ENCODE results near the gene PLA2G3.

The PLA2G3 gene

DNA sequence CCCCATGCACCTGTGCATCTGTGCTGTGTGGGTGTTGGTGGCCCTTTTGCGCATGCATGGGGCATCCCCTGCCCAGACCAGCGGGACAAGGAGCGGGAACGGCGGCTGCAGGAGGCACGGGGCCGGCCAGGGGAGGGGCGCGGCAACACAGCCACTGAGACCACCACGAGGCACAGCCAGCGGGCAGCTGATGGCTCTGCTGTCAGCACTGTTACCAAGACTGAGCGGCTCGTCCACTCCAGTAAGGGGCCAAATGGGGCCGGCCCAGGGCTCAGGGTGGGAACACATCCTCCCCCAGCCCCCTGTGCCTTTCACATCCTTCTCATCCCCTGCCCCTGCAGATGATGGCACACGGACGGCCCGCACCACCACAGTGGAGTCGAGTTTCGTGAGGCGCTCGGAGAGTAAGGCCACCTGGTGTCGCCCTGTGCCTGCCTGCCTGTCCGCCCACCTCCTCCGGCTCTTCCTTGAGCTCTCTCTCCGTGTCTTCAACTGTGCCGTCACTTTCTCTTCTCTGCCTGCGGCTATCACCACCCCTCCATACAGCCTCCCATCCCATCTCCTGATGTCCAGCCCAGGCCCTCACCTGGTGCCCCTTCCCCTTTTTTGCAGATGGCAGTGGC lies 43.5 kb downstream of the PLA2G3 start:
- no peak overlapping the region for H3K4me3 ChIP-seq (ENCODE audit: insufficient read depth, low read depth, low read length, poor library complexity, severe bottlenecking)
- no peak for DNase-seq
- H3K9me3 ChIP-seq (ENCODE audit: control insufficient read depth, low read length): no peaks in the 10 kb centered on the region
- no peaks in the 10 kb centered on the region for H3K27me3 ChIP-seq (replicated peaks; ENCODE audit: control insufficient read depth, insufficient read depth, low read length, poor library complexity, severe bottlenecking)
- no peaks in the 10 kb centered on the region for H3K36me3 ChIP-seq (ENCODE audit: control insufficient read depth, insufficient read depth, low read length)
- no peaks in the 10 kb centered on the region for H3K4me1 ChIP-seq (ENCODE audit: control insufficient read depth, insufficient read depth, low read length, poor library complexity, severe bottlenecking)
- H3K27ac ChIP-seq (ENCODE audit: insufficient read depth, low read length, poor library complexity, severe bottlenecking): no peak overlapping the region

DNA sequence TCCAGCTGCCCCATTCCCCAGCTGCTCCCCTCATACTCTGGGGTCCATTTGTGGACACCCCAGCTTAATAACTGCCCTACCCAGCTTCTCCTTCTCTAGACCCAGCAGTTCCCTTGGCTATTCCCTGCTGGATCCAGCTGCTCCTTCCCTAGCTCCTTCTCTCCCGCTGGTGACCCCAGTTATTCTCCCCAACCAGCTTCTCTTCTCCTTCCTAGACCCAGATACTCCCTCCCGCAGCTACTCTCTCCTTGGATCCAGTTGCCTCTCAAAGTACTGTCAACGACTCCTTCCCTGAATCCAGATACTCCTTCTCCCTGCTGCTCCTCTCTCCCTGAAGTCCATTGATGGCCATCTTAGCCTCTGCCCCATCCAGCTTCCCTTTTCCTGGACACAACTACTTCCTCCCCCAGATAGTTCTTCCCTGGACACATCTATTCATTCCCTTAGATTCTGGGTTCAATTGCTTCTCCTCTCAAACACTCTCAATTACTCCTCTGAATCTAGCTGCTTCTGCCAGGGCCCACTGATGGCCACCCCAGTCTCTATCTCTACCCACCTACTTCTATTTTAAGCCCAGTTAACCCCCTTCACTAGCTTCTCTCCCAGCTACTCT lies 44.6 kb downstream of the PLA2G3 start:
- H3K4me3 ChIP-seq (ENCODE audit: insufficient read depth, low read depth, low read length, poor library complexity, severe bottlenecking): no peak overlapping the region
- no peak for DNase-seq
- H3K36me3 ChIP-seq (ENCODE audit: control insufficient read depth, insufficient read depth, low read length): no peaks in the 10 kb centered on the region
- no peaks in the 10 kb centered on the region for H3K27me3 ChIP-seq (replicated peaks; ENCODE audit: control insufficient read depth, insufficient read depth, low read length, poor library complexity, severe bottlenecking)
- H3K9me3 ChIP-seq (ENCODE audit: control insufficient read depth, low read length): no peaks in the 10 kb centered on the region
- no peaks in the 10 kb centered on the region for H3K4me1 ChIP-seq (ENCODE audit: control insufficient read depth, insufficient read depth, low read length, poor library complexity, severe bottlenecking)
- H3K27ac ChIP-seq (ENCODE audit: insufficient read depth, low read length, poor library complexity, severe bottlenecking): no peak overlapping the region

DNA sequence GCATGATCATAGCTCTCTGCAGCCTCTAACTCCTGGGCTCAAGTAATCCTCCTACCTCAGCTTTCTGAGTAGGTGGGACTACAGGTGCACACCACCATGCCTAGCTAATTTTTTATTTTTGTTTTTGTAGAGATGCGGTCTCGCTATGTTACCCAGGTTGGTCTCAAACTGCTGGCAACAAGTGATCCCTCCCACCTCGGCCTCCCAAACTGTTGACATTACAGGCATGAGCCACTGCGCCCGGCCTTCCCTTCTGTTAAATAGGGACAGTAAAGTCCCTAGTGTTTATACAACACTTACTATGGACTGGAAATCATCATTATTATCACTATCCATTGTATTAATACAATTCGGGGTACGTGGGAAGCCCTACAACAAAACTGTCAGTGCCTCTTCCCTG lies 45.6 kb downstream of the PLA2G3 start:
- H3K27ac ChIP-seq (ENCODE audit: insufficient read depth, low read length, poor library complexity, severe bottlenecking): no peak overlapping the region
- H3K4me3 ChIP-seq (ENCODE audit: insufficient read depth, low read depth, low read length, poor library complexity, severe bottlenecking): no peak overlapping the region
- no peak for DNase-seq
- H3K27me3 ChIP-seq (replicated peaks; ENCODE audit: control insufficient read depth, insufficient read depth, low read length, poor library complexity, severe bottlenecking): no peaks in the 10 kb centered on the region
- no peaks in the 10 kb centered on the region for H3K4me1 ChIP-seq (ENCODE audit: control insufficient read depth, insufficient read depth, low read length, poor library complexity, severe bottlenecking)
- no peaks in the 10 kb centered on the region for H3K36me3 ChIP-seq (ENCODE audit: control insufficient read depth, insufficient read depth, low read length)
- no peaks in the 10 kb centered on the region for H3K9me3 ChIP-seq (ENCODE audit: control insufficient read depth, low read length)

DNA sequence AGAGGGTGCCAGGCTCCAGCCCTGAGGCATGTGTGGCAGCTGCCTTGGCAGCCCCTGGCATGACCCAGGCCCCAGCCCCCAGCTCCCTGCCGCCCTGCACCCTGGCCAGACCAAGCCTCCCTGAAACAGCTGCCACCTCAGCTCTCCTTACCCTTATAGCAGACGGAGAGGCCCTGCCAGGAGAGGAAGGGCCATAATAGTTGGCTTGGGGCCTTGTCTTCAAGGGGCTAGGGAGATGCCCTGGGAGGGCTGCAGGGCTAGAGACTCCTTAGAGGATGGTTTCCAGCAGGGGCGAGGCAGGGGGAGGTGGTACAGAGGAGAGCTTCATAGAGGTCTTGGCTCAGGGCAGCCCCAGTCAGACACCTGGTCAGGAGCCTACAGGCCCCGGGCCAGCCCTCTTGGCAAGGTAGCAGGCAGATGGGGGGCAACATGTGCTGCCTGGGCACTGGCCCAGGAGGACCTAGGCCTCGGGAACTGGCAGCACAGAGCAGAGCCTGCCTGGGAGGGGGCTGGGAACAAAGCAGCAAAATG lies 46.2 kb downstream of the PLA2G3 start:
- Histone ChIP-seq H3K27me3 (replicated peaks; ENCODE audit: control insufficient read depth, insufficient read depth, low read length, poor library complexity, severe bottlenecking) (no peaks in the 10 kb centered on the region), H3K27ac (ENCODE audit: insufficient read depth, low read length, poor library complexity, severe bottlenecking) (no peak overlapping the region), H3K36me3 (ENCODE audit: control insufficient read depth, insufficient read depth, low read length) (no peaks in the 10 kb centered on the region), H3K4me3 (ENCODE audit: insufficient read depth, low read depth, low read length, poor library complexity, severe bottlenecking) (no peak overlapping the region), H3K4me1 (ENCODE audit: control insufficient read depth, insufficient read depth, low read length, poor library complexity, severe bottlenecking) (no peaks in the 10 kb centered on the region), H3K9me3 (ENCODE audit: control insufficient read depth, low read length) (no peaks in the 10 kb centered on the region)
- DNase-seq: no peak

DNA sequence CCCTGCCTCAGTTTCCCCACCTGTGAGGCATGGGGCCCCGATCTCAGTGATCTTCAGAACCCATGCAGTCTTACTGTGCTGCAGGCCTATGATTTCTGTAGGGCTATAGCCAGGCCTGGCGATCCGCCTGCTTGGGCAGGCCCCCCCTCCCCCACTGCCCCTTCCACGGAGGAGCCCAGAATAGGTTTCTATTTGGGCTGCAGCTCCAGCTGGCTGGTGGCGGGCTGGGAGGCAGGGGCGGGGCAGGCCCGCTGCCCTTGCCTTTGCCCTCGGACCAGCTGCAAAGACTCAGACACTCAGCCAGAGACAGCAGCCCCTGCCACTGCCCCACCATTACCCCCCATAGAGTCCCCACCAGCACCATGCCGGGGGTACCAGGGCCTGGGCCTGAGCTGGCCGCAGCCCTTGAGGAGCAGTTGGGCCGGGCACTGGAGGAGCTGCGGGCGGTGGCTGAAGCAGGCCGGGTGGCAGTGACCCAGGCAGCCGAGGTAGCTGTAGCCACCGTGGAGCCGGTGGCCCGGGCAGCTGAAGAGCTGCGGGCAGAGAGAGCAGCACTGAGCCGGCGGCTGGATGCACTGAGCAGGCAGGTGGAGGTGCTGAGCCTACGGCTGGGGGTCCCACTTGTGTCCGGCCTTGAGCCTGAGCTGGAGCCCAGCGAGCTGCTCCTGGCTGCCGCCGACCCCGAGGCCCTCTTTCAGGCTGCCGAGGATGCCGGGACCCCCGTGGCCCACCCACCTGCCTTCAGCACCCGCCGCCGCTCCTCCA lies 47.0 kb downstream of the PLA2G3 start:
- Histone ChIP-seq H3K36me3 (ENCODE audit: control insufficient read depth, insufficient read depth, low read length) (no peaks in the 10 kb centered on the region), H3K9me3 (ENCODE audit: control insufficient read depth, low read length) (no peaks in the 10 kb centered on the region), H3K27me3 (replicated peaks; ENCODE audit: control insufficient read depth, insufficient read depth, low read length, poor library complexity, severe bottlenecking) (no peaks in the 10 kb centered on the region)

DNA sequence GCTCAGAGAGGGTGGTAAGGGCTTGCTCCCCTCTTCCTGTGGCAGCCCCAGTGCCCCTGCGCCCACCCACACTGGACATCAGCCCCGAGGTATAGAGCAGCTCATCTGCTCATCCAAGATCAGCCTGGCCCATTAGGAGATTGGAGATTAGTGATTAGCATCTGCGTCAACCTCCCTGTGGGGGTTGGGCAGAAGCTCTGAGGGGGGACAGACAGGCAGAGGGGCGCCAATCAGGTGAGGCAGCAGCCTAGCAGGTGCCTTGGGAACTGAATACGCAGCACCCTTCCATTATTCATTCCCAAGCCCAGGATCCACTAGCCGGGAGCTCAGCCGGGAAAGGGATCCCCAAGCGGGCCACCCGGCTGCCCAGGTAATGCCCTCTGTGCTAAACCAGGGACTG lies 48.1 kb downstream of the PLA2G3 start:
- Histone ChIP-seq H3K9me3 (ENCODE audit: control insufficient read depth, low read length) (no peaks in the 10 kb centered on the region), H3K4me3 (ENCODE audit: insufficient read depth, low read depth, low read length, poor library complexity, severe bottlenecking) (no peak overlapping the region), H3K4me1 (ENCODE audit: control insufficient read depth, insufficient read depth, low read length, poor library complexity, severe bottlenecking) (no peaks in the 10 kb centered on the region), H3K27me3 (replicated peaks; ENCODE audit: control insufficient read depth, insufficient read depth, low read length, poor library complexity, severe bottlenecking) (no peaks in the 10 kb centered on the region), H3K27ac (ENCODE audit: insufficient read depth, low read length, poor library complexity, severe bottlenecking) (no peak overlapping the region), H3K36me3 (ENCODE audit: control insufficient read depth, insufficient read depth, low read length) (no peaks in the 10 kb centered on the region)
- no peak for DNase-seq

More for the DNA sequence above, 47.0 kb downstream of the PLA2G3 start:
- DNase-seq: no peak
- Histone ChIP-seq H3K4me1 (ENCODE audit: control insufficient read depth, insufficient read depth, low read length, poor library complexity, severe bottlenecking) (no peaks in the 10 kb centered on the region), H3K4me3 (ENCODE audit: insufficient read depth, low read depth, low read length, poor library complexity, severe bottlenecking) (no peak overlapping the region), H3K27ac (ENCODE audit: insufficient read depth, low read length, poor library complexity, severe bottlenecking) (no peak overlapping the region)

DNA sequence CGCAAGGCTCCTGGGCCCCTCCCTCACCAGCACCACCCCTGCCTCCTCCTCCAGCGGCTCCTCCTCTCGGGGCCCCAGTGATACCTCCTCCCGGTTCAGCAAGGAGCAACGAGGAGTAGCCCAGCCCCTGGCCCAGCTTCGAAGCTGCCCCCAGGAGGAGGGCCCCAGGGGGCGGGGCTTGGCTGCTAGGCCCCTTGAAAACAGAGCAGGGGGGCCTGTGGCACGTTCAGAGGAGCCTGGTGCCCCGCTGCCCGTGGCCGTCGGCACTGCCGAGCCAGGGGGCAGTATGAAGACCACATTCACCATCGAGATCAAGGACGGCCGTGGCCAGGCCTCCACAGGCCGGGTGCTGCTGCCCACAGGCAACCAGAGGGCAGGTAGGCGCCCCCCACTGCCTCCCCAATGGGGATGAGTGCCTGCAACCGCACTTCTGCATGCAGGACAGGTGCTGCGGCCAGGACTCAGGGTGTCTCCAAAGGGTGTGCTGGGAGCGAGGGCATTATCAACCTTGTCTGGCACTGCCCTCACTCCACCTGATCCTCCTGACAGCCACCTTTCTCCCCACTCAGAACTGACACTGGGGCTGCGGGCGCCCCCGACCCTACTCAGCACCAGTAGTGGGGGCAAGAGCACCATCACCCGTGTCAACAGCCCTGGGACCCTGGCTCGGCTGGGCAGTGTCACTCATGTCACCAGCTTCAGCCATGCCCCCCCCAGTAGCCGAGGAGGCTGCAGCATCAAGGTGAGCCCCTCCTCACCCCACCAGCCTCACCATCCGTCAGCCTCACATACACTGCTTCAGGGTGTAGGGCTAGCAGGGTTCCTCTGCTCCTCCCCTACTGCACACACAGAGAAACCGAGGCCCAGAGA lies 49.0 kb downstream of the PLA2G3 start:
- H3K4me1 ChIP-seq (ENCODE audit: control insufficient read depth, insufficient read depth, low read length, poor library complexity, severe bottlenecking): no peaks in the 10 kb centered on the region
- H3K9me3 ChIP-seq (ENCODE audit: control insufficient read depth, low read length): no peaks in the 10 kb centered on the region
- no peaks in the 10 kb centered on the region for H3K36me3 ChIP-seq (ENCODE audit: control insufficient read depth, insufficient read depth, low read length)
- H3K27ac ChIP-seq (ENCODE audit: insufficient read depth, low read length, poor library complexity, severe bottlenecking): no peak overlapping the region
- no peak overlapping the region for H3K4me3 ChIP-seq (ENCODE audit: insufficient read depth, low read depth, low read length, poor library complexity, severe bottlenecking)
- H3K27me3 ChIP-seq (replicated peaks; ENCODE audit: control insufficient read depth, insufficient read depth, low read length, poor library complexity, severe bottlenecking): no peaks in the 10 kb centered on the region
- DNase-seq: no peak

DNA sequence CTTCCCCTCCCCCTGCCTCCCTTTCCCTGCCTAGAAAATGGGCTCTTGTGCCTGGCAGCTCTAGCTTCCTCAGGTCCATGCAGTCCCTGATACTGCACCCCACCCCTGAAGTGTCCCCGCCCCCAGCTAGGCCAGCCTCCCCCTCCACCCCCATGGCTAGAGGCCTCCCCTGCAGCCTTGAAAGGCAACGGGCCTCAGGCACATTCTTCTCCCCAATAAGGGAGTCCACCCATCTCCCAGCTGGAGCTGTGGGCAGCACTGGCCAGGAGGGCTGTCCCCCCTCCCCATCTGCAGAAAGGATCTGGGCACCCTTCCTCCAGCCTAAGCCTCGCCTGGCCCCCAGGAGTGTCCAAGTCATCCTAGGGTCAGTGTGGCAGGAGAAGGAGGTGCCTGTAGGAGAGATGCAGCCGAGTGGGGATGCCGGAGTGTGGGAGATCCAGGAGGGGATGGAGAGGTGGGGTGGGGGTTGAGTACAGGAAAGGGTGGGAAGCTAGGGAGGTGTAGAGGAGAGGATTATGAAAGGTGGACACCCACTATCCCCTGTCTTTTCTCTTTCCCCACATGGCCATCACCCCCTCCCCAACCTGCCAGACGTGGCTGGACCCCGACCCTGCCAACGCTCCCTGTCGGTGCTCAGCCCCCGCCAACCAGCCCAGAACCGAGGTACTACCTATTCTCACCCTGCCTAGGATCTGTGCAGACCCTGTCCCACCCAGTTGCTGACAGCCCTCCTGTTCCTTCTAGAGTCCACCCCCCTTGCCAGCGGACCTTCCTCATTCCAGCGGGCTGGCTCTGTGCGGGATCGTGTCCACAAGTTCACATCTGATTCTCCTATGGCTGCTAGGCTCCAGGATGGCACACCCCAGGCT lies 49.9 kb downstream of the PLA2G3 start:
- Histone ChIP-seq H3K4me1 (ENCODE audit: control insufficient read depth, insufficient read depth, low read length, poor library complexity, severe bottlenecking) (no peaks in the 10 kb centered on the region), H3K27me3 (replicated peaks; ENCODE audit: control insufficient read depth, insufficient read depth, low read length, poor library complexity, severe bottlenecking) (no peaks in the 10 kb centered on the region), H3K36me3 (ENCODE audit: control insufficient read depth, insufficient read depth, low read length) (no peaks in the 10 kb centered on the region), H3K9me3 (ENCODE audit: control insufficient read depth, low read length) (no peaks in the 10 kb centered on the region), H3K4me3 (ENCODE audit: insufficient read depth, low read depth, low read length, poor library complexity, severe bottlenecking) (no peak overlapping the region), H3K27ac (ENCODE audit: insufficient read depth, low read length, poor library complexity, severe bottlenecking) (no peak overlapping the region)
- no peak for DNase-seq

All from effector memory CD4-positive, alpha-beta T cell (primary cell).